Fibroblast of skin of scalp (primary cell): ENCODE results near the gene SMPD3.

ENCODE experiments used
- DNase-seq: peaks from one replicate; pipeline ENCODE4 v3.0.0-alpha.2; 2013

SMPD3 gene

GRCh38 chr16:68367440-68367839 is 80.9 kb downstream of the SMPD3 start:
- DNase-seq = no peak

GRCh38 chr16:68367030-68367429 is 81.3 kb downstream of the SMPD3 start:
- peak; percentile 35 for DNase-seq

GRCh38 chr16:68366062-68366461 is 82.2 kb downstream of the SMPD3 start:
- no peak for DNase-seq

GRCh38 chr16:68365167-68365817 is 83.0 kb downstream of the SMPD3 start:
- DNase-seq = no peak

- no peak for DNase-seq
Observed at GRCh38 chr16:68364561-68364998, 83.7 kb downstream of the SMPD3 start.

- no peak for DNase-seq
Observed at GRCh38 chr16:68363658-68364521, 84.4 kb downstream of the SMPD3 start.

GRCh38 chr16:68362947-68363657 is 85.2 kb downstream of the SMPD3 start:
- no peak for DNase-seq

GRCh38 chr16:68362262-68362913 is 85.9 kb downstream of the SMPD3 start:
- DNase-seq = no peak

- DNase-seq = no peak
Observed at GRCh38 chr16:68361485-68361884, 86.8 kb downstream of the SMPD3 start.

- DNase-seq = no peak
Observed at GRCh38 chr16:68360956-68361355, 87.4 kb downstream of the SMPD3 start.

GRCh38 chr16:68360547-68360946 is 87.8 kb downstream of the SMPD3 start:
- no peak for DNase-seq

- DNase-seq = no peak
Observed at GRCh38 chr16:68359398-68360191, 88.7 kb downstream of the SMPD3 start.

- no peak for DNase-seq
Observed at GRCh38 chr16:68358951-68359350, 89.4 kb downstream of the SMPD3 start.

- DNase-seq = no peak
Observed at GRCh38 chr16:68357923-68358322, 90.4 kb downstream of the SMPD3 start.

GRCh38 chr16:68357521-68357922 is 90.8 kb downstream of the SMPD3 start:
- DNase-seq = no peak

GRCh38 chr16:68356919-68357286 is 91.4 kb downstream of the SMPD3 start:
- no peak for DNase-seq

GRCh38 chr16:68356249-68356918 is 91.9 kb downstream of the SMPD3 start:
- DNase-seq = no peak

- DNase-seq = no peak
Observed at GRCh38 chr16:68355447-68356248, 92.7 kb downstream of the SMPD3 start.

GRCh38 chr16:68354816-68355215 is 93.5 kb downstream of the SMPD3 start:
- DNase-seq = no peak

- no peak for DNase-seq
Observed at GRCh38 chr16:68353366-68353765, 94.9 kb downstream of the SMPD3 start.
